GM23338 (cell line): ENCODE results near the gene SERPINC1.

Source experiments
- EZH2 ChIP-seq: fragments of 200-600 bp; sonication (generic); IDR thresholded peaks from one replicate; pipeline ENCODE4 v1.8.0; 2017; ENCODE audit warnings: antibody characterized with exemption, mild to moderate bottlenecking, low read depth; ENCODE audit not compliant: unreplicated experiment
- REST ChIP-seq: IDR thresholded peaks from one replicate; pipeline ENCODE4 v1.6.1; 2018; ENCODE audit warnings: antibody characterized with exemption; ENCODE audit not compliant: unreplicated experiment
- TF ChIP-seq, protein P1 (sequence below), 2 experiments: fragments of 200-600 bp in 1 of 2; sonication (generic) in 1 of 2; conservative IDR thresholded peaks; 2 replicates each; pipeline versions ENCODE4 v1.5.1 to v1.6.1; 2016 to 2017; ENCODE audit warnings: antibody characterized with exemption in 2 of 2, low read depth in 2 of 2, mild to moderate bottlenecking in 2 of 2, moderate library complexity in 1 of 2

- no peak for TF ChIP-seq EZH2
- TF ChIP-seq, protein P1, sequence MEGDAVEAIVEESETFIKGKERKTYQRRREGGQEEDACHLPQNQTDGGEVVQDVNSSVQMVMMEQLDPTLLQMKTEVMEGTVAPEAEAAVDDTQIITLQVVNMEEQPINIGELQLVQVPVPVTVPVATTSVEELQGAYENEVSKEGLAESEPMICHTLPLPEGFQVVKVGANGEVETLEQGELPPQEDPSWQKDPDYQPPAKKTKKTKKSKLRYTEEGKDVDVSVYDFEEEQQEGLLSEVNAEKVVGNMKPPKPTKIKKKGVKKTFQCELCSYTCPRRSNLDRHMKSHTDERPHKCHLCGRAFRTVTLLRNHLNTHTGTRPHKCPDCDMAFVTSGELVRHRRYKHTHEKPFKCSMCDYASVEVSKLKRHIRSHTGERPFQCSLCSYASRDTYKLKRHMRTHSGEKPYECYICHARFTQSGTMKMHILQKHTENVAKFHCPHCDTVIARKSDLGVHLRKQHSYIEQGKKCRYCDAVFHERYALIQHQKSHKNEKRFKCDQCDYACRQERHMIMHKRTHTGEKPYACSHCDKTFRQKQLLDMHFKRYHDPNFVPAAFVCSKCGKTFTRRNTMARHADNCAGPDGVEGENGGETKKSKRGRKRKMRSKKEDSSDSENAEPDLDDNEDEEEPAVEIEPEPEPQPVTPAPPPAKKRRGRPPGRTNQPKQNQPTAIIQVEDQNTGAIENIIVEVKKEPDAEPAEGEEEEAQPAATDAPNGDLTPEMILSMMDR (conservative IDR thresholded peaks at IDR 0.05; ENCODE audit: low read depth in 2 of 2): no peak
- TF ChIP-seq REST: no peak
These were observed 16.7 kb downstream of the SERPINC1 start for GRCh38 chr1:173900427-173900826.
